K562 (cell line): ENCODE measurements around the gene CHTOP. TPM values are rescaled to one million over a fixed set of nuclear protein-coding genes. Genes with fewer than 3 reads are reported as not detected.
A peak's percentile ranks its signal among the peaks of the same experiment; 100 is the strongest.

Source experiments
- CREB1 ChIP-seq, 2 experiments: sonication (generic) in 1 of 2; formaldehyde crosslinking in 1 of 2; IDR thresholded peaks; 2 replicates each; pipeline versions ENCODE4 v1.6.1 to v1.8.0; 2012 to 2022; ENCODE audit warnings: inconsistent platforms in 1 of 2, mild to moderate bottlenecking in 1 of 2, missing genetic modification reagents in 1 of 2, moderate library complexity in 1 of 2
- DACH1 ChIP-seq: fragments of 450-650 bp; IDR thresholded peaks from 2 replicates; pipeline ENCODE4 v1.6.1; 2018; ENCODE audit not compliant: partially characterized antibody
- ETS1 ChIP-seq: conservative IDR thresholded peaks from 2 replicates; pipeline ENCODE4 v1.6.1; 2011; ENCODE audit warnings: low read depth, mild to moderate bottlenecking, low read length; ENCODE audit not compliant: control insufficient read depth
- FOXA1 ChIP-seq: fragments of 450-650 bp; IDR thresholded peaks from 2 replicates; pipeline ENCODE4 v1.6.1; 2016; ENCODE audit warnings: mild to moderate bottlenecking, borderline replicate concordance
- GMEB1 ChIP-seq: fragments of 250-450 bp; sonication (Bioruptor Pico); IDR thresholded peaks from 2 replicates; pipeline ENCODE4 v1.4.0; 2020; ENCODE audit warnings: mild to moderate bottlenecking
- HDAC8 ChIP-seq: fragments of 450-650 bp; IDR thresholded peaks from 2 replicates; pipeline ENCODE4 v1.6.1; 2016; ENCODE audit warnings: mild to moderate bottlenecking, missing genetic modification characterization, moderate library complexity, missing compliant biosample characterization
- MITF ChIP-seq: IDR thresholded peaks from 2 replicates; pipeline ENCODE4 v1.6.1; 2014; ENCODE audit warnings: antibody characterized with exemption
- MLLT1 ChIP-seq, 2 experiments: fragments of 450-650 bp; IDR thresholded peaks; 2 replicates each; pipeline ENCODE4 v1.6.1; 2016
- NFIX ChIP-seq: fragments of 250-450 bp; sonication (Bioruptor Pico); IDR thresholded peaks from 2 replicates; pipeline ENCODE4 v1.4.0; 2020; ENCODE audit warnings: low read depth, mild to moderate bottlenecking, moderate library complexity
- PATZ1 ChIP-seq: fragments of 250-450 bp; sonication (Bioruptor Pico); IDR thresholded peaks from 2 replicates; pipeline ENCODE4 v1.5.0; 2020; ENCODE audit warnings: mild to moderate bottlenecking, borderline replicate concordance
- PML ChIP-seq: IDR thresholded peaks from 2 replicates; pipeline ENCODE4 v1.6.1; 2012; ENCODE audit warnings: low read length, inconsistent platforms
- RAD21 ChIP-seq, 2 experiments: fragments of 250-450 bp in 1 of 2; fragments of 450-650 bp in 1 of 2; sonication (Bioruptor Pico) in 1 of 2; formaldehyde crosslinking in 1 of 2; IDR thresholded peaks in 1 of 2; conservative IDR thresholded peaks in 1 of 2; 2 replicates each; pipeline versions ENCODE4 v1.4.0 to v1.8.0; 2020 to 2022; ENCODE audit warnings: mild to moderate bottlenecking in 2 of 2, moderate library complexity in 1 of 2
- TAF7 ChIP-seq: fragments of 450-650 bp; IDR thresholded peaks from 2 replicates; pipeline ENCODE4 v1.6.1; 2016; ENCODE audit warnings: missing genetic modification characterization, missing compliant biosample characterization
- XRCC3 ChIP-seq: fragments of 450-650 bp; IDR thresholded peaks from 2 replicates; pipeline ENCODE4 v1.6.1; 2017; ENCODE audit warnings: mild to moderate bottlenecking, moderate library complexity
- ZBED1 ChIP-seq: IDR thresholded peaks from 2 replicates; pipeline ENCODE4 v1.6.1; 2014
- ZNF146 ChIP-seq: IDR thresholded peaks from one replicate; pipeline ENCODE4 v1.6.1; 2018; ENCODE audit warnings: missing compliant biosample characterization; ENCODE audit not compliant: unreplicated experiment
- ZNF354B ChIP-seq: fragments of 250-450 bp; sonication (Bioruptor Pico); IDR thresholded peaks from 2 replicates; pipeline ENCODE4 v1.4.0; 2020
- ZNF584 ChIP-seq: fragments of 200-800 bp; sonication (Bioruptor generic); IDR thresholded peaks from 2 replicates; pipeline ENCODE4 v1.6.1; 2016; ENCODE audit warnings: low read depth, mild to moderate bottlenecking, missing genetic modification characterization, missing compliant biosample characterization
- ZNF778 ChIP-seq: fragments of 450-650 bp; formaldehyde crosslinking; IDR thresholded peaks from 2 replicates; pipeline ENCODE4 v1.4.0; 2020; ENCODE audit warnings: mild to moderate bottlenecking, moderate library complexity
- polyA plus RNA-seq, 8 experiments: library from polyadenylated mRNA; depleted of rRNA in 4 of 8; stranded (reverse) in 5 of 8; unstranded in 3 of 8; fragments of >200 nt; fragmentation: Nextera tagmentation in 2 of 8; fragmentation: Illumina TruSeq in 1 of 8; extraction: Ambion mirVana in 2 of 8; extraction: Trizol in 1 of 8; gene quantifications; 2 replicates each; pipeline versions ENCODE4 v1.2.1 to v1.2.3, GENCODE V29; 2011 to 2014; ENCODE audit warnings: inconsistent platforms in 1 of 8, missing spikeins in 1 of 8
- total RNA-seq, 7 experiments: library from RNA; depleted of rRNA in 6 of 7; stranded (reverse); fragments of >200 nt in 6 of 7; fragmentation: Illumina TruSeq in 2 of 7; extraction: Trizol in 2 of 7; gene quantifications; 2 replicates each; pipeline versions ENCODE4 v1.2.1 to v1.2.3, GENCODE V29; 2011 to 2021; ENCODE audit warnings: low replicate concordance in 1 of 7

Gene CHTOP
- total and polyA plus RNA-seq, 9 of the 15 experiments (the other 6 are each of a cell fraction or from before 2014, with no cell fraction given), result 10.2 to 91.8 (median 60.8) TPM

- TF ChIP-seq HDAC8 (tag), result no peak
- peak; percentile 97 for TF ChIP-seq GMEB1 (CRISPR knock-in tag)
- TF ChIP-seq FOXA1, result no peak
- TF ChIP-seq PATZ1, result no peak
- peak in 1 of 2 experiments; percentile 76; a peak in 2 of 4 replicates for TF ChIP-seq MLLT1 (IDR thresholded peaks at IDR 0.05)
- TF ChIP-seq ZNF146 (CRISPR knock-in tag), result no peak
- TF ChIP-seq ZNF584, result no peak
- peak; percentile 93 for TF ChIP-seq TAF7 (tag)
- no peak for TF ChIP-seq XRCC3
- no peak for TF ChIP-seq ZNF778 (CRISPR knock-in tag)
- peak; percentile 83 for TF ChIP-seq CREB1 (IDR thresholded peaks at IDR 0.05)
- peak; percentile 82 for TF ChIP-seq CREB1 (CRISPR knock-in tag; IDR thresholded peaks at IDR 0.05)
- peak; percentile 92 for TF ChIP-seq PML
- no peak for TF ChIP-seq MITF
- no peak for TF ChIP-seq ZNF354B (CRISPR knock-in tag)
- TF ChIP-seq NFIX, result no peak
- peak; percentile 38 for TF ChIP-seq ETS1
- no peak for TF ChIP-seq ZBED1
- TF ChIP-seq RAD21 (CRISPR knock-in tag; conservative IDR thresholded peaks at IDR 0.05 in 1 of 2, IDR thresholded peaks at IDR 0.05 in 1 of 2), result no peak
- TF ChIP-seq DACH1, result no peak
These were observed at the start of gene CHTOP (continued) for GRCh38 chr1:153633754-153634665.
